ENCODE results near the gene KRTAP5-6. TPM values are rescaled to one million over a fixed set of nuclear protein-coding genes. Genes with fewer than 3 reads are reported as not detected.

The KRTAP5-6 gene
- total RNA-seq, 4 donors from 2014 or later, result not detected

DNA sequence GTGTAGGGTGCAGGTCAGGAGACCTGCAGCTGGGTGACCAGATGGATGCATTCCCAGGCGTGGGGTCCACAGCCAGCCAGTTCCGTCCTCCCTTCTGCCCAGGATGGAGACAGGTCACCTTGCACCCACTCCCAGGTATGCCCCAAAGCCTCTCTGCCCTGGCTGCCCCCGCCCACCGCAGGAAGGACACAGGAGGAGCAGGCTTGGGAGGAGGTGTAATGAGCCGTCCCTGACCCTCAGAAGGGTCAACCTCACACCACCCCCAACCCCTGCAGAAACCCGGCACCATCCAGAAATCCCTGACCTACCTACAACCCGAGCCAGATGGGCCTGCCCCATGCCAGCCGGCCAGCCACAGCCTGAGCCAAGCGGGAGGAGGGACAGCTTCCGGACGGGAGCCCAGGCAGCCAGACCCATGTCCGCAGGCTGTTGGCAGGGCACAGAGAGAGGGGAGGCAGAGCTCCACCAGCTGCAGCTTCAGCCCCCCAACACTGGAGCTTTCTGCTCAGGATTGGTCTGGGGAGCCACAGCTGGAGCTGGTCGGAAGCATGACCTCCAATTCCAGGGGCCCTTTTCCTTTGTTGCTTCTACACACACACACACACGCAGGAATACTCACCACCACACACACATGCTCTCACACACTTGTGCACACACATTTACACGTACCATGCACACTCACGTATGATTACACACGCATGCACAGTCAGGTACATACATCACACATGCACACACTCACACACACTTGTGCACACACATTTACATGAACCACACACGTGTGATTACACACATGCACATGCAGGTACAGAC lies 48.1 kb downstream of the KRTAP5-6 start:
- Histone ChIP-seq H3K27ac (no peak overlapping the region), H3K4me3 (no peak overlapping the region), H3K9me3 (no peaks in the 10 kb centered on the region), H3K4me1 (peaks cover 2 to 11% (median 7%) of the 10 kb centered on the region in 4 donors), H3K36me3 (no peaks in the 10 kb centered on the region), H3K27me3 (peaks cover 26% of the 10 kb centered on the region)
- DNase-seq, result no peak
- intact Hi-C loops (cut with DNase I; ENCODE audit: low total_unique reads) (no loop called here), in situ Hi-C loops (cut with MboI; ENCODE audit: low pct_ligation_motif_present in 1 of 4, low pct_unique_long_range_greater_than_20kb in 1 of 4, low sequenced_read_pairs in 3 of 4) (no loop called here)
- TF ChIP-seq POLR2AphosphoS5 (IDR thresholded peaks at IDR 0.05) (no peak), EP300 (IDR thresholded peaks at IDR 0.05; ENCODE audit: low read depth) (no peak), POLR2A (IDR thresholded peaks at IDR 0.05) (no peak)
- TF ChIP-seq, protein P1, sequence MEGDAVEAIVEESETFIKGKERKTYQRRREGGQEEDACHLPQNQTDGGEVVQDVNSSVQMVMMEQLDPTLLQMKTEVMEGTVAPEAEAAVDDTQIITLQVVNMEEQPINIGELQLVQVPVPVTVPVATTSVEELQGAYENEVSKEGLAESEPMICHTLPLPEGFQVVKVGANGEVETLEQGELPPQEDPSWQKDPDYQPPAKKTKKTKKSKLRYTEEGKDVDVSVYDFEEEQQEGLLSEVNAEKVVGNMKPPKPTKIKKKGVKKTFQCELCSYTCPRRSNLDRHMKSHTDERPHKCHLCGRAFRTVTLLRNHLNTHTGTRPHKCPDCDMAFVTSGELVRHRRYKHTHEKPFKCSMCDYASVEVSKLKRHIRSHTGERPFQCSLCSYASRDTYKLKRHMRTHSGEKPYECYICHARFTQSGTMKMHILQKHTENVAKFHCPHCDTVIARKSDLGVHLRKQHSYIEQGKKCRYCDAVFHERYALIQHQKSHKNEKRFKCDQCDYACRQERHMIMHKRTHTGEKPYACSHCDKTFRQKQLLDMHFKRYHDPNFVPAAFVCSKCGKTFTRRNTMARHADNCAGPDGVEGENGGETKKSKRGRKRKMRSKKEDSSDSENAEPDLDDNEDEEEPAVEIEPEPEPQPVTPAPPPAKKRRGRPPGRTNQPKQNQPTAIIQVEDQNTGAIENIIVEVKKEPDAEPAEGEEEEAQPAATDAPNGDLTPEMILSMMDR (IDR thresholded peaks at IDR 0.05), result no peak
- WGBS, 2 donors (ENCODE audit: low coverage in 1 of 2), result 74% methylated on average over 17 of the region's 18 CpGs; no CpG with 5 or more reads in 1 of the 2 donors

DNA sequence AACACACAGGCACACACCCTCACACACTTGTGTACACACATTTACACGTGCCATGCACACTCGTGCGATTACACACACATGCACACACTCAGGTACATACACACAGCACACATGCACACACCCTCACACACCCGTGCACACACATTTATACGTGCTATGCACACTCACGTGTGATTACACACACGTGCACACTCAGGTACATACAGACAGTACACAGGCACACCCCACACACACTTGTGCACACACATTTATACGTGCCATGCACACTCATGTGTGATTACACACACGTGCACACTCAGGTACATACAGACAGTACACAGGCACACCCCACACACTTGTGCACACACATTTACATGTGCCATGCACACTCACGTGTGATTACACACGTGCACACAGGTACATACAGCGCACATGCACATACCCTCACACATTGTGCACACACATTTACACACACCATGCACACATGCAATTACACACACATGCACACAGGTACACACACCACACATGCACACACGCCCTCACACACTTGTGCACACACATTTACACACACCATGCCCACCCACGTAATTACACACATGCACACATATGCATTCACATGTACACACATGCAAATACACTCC lies 48.8 kb downstream of the KRTAP5-6 start:
- 88 to 89% methylated on average over 10 to 14 of the region's 14 CpGs for WGBS, 2 donors (ENCODE audit: low coverage in 1 of 2)
- Histone ChIP-seq H3K36me3 (no peaks in the 10 kb centered on the region), H3K27ac (no peak overlapping the region), H3K4me1 (peaks cover 3 to 11% (median 8%) of the 10 kb centered on the region in 4 donors), H3K4me3 (no peak overlapping the region), H3K27me3 (peaks cover 27% of the 10 kb centered on the region), H3K9me3 (no peaks in the 10 kb centered on the region)
- in situ Hi-C loops (cut with MboI; ENCODE audit: low pct_ligation_motif_present in 1 of 4, low pct_unique_long_range_greater_than_20kb in 1 of 4, low sequenced_read_pairs in 3 of 4) (no loop called here), intact Hi-C loops (cut with DNase I; ENCODE audit: low total_unique reads) (no loop called here)
- no peak for DNase-seq
- TF ChIP-seq POLR2AphosphoS5 (IDR thresholded peaks at IDR 0.05) (no peak), POLR2A (IDR thresholded peaks at IDR 0.05) (no peak), EP300 (IDR thresholded peaks at IDR 0.05; ENCODE audit: low read depth) (no peak)
- TF ChIP-seq, protein P1 (IDR thresholded peaks at IDR 0.05), result no peak

DNA sequence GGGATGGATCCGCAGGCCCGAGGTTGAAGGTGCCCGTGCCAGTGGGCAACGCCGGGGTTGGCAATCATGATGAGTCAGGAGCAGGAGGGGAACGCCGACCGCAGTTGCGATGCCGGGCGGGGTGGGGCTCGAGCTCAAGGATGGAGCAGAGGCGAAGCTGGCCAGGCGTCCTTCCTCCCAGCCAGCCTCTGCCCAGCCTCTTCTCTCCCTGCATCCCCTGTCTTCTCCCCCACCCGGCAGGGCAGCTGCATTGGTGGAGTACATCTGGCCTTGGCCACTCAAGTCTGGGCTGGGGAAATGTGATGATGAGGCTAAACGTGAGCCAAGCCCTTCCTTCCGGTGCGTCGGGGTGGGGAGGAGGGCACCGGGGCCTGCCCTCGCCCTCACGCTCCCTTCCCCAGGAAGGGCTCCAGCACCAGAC lies 49.5 kb downstream of the KRTAP5-6 start:
- WGBS, 2 donors (ENCODE audit: low coverage in 1 of 2), result 88% methylated on average over 22 of the region's 22 CpGs; no CpG with 5 or more reads in 1 of the 2 donors
- Histone ChIP-seq H3K27me3 (peaks cover 27% of the 10 kb centered on the region), H3K4me3 (no peak overlapping the region), H3K9me3 (no peaks in the 10 kb centered on the region), H3K4me1 (peaks cover 3 to 17% (median 8%) of the 10 kb centered on the region in 4 donors), H3K36me3 (no peaks in the 10 kb centered on the region), H3K27ac (no peak overlapping the region)
- in situ Hi-C loops (cut with MboI; ENCODE audit: low pct_ligation_motif_present in 1 of 4, low pct_unique_long_range_greater_than_20kb in 1 of 4, low sequenced_read_pairs in 3 of 4) (no loop called here), intact Hi-C loops (cut with DNase I; ENCODE audit: low total_unique reads) (no loop called here)
- DNase-seq, result peak; percentile 21
- TF ChIP-seq POLR2AphosphoS5 (IDR thresholded peaks at IDR 0.05) (no peak), POLR2A (IDR thresholded peaks at IDR 0.05) (no peak), EP300 (IDR thresholded peaks at IDR 0.05; ENCODE audit: low read depth) (no peak)
- TF ChIP-seq, protein P1 (IDR thresholded peaks at IDR 0.05), result no peak

DNA sequence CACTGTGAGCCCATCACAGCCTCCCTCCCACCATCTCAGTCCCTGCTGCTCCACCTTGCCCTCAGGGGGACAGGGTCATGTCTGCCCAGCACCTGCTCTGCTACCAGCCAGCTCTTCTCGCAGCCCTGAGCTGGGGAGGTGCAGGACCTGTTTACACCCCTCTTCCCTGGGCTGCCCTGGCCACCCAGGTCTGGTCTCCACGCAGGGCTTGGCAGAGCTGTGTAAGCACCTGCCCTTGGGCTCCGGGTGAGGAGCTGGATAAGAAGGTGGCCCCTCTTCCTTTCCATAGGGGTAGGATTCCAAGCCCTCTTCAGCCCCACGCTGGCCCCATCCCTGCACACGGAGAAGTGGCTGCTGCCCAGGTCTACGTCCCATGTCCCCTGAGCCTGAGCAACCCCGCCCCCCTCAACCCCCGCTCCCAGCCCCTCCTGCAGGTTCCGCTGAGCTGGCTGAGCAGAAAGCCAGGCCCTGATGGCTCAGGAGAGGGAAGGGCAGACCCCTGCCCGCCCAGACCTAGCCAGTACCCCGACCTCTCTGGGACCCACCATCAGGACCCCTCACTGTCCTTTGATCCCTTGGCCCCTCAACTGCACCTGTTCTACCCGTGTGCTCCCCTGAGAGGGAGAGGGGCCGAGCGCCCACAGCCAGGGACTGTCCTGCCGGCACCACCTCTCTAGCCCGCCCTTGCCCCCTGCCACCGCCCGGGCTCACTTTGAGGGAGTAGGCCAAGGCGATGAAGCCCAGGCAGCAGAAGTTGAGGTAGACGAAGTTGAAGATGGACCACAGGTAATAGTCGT lies 50.2 kb downstream of the KRTAP5-6 start:
- peaks cover 3 to 17% (median 8%) of the 10 kb centered on the region in 4 donors for H3K4me1 ChIP-seq
- H3K27ac ChIP-seq, result no peak overlapping the region
- intact Hi-C loops (cut with DNase I; ENCODE audit: low total_unique reads), result no loop called here
- H3K27me3 ChIP-seq, result peaks cover 27% of the 10 kb centered on the region
- no peaks in the 10 kb centered on the region for H3K9me3 ChIP-seq
- no peak for DNase-seq
- 89% methylated on average over 16 of the region's 21 CpGs; no CpG with 5 or more reads in 1 of the 2 donors for WGBS, 2 donors (ENCODE audit: low coverage in 1 of 2)
- no peaks in the 10 kb centered on the region for H3K36me3 ChIP-seq
- in situ Hi-C loops (cut with MboI; ENCODE audit: low pct_ligation_motif_present in 1 of 4, low pct_unique_long_range_greater_than_20kb in 1 of 4, low sequenced_read_pairs in 3 of 4), result no loop called here
- H3K4me3 ChIP-seq, result no peak overlapping the region
- TF ChIP-seq POLR2AphosphoS5 (IDR thresholded peaks at IDR 0.05) (no peak), EP300 (IDR thresholded peaks at IDR 0.05; ENCODE audit: low read depth) (no peak), POLR2A (IDR thresholded peaks at IDR 0.05) (no peak)
- TF ChIP-seq, protein P1 (IDR thresholded peaks at IDR 0.05), result no peak
